Measurements from ENCODE around the gene CNOT6L.
"Not testable (repeated sequence)": the region's sequence is repeated elsewhere in the genome, so short reads cannot be mapped to it uniquely, and the experiment has no call there.

CNOT6L gene

DNA sequence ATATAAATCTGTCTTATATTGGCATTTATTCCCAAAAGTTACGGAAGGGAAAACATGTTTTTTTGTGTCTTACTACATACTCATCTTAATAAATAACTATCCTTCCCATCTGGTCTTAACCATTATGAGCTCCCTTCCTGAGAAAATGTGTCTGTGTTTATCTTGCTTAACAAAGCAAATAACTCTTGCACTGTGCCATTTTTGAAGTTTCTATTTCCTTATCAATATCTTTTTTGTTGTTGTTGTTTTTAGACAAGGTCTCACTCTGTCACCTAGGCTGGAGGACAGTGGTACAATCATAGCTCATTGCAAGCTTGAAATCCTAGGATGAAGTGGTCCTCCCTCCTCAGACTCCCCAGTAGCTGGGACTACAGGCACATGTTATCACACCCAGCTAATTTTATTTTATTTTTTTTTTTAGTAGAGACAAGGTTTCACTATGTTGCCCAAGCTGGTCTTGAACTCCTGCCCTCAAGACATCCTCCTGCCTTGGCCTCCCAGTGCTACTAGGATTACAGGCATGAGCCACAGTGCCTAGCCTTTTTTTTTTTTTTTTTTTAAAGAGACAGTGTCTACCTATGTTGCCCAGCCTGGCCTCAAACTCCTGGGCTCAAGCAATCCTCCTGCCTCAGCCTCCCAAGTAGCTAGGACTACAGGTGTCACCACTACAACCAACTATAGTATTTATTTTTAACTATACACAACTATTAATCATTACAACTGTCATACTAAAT lies 36.9 kb downstream of the CNOT6L start:
- Histone ChIP-seq H2BK120ac (ENCODE audit: insufficient read depth, low read length, poor library complexity) (no peak overlapping the region), H3K79me2 (ENCODE audit: control insufficient read depth, insufficient read depth, low read length, poor library complexity) (no peaks in the 10 kb centered on the region)
- WGBS (ENCODE audit: extremely low coverage, insufficient coverage, insufficient read length), result no CpG with 5 or more reads among the region's 1 CpG

DNA sequence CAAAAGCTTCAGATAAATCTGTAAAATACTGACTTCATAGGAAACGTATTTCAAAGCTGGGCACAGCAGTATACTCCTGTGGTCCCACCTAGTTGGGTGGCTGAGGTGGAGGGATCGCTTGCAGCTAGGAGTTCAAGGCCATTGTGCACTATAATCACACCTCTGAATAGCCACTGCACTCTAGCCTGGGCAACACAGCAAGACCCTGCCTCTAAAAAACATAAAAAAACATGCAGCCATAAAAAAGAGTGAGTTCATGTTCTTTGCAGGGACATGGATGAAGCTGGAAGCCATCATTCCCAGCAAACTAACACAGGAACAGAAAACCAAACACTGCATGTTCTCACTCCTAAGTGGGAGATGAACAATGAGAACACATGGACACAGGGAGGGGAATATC lies 38.4 kb downstream of the CNOT6L start:
- not testable (repeated sequence) for H3K79me1 ChIP-seq (ENCODE audit: low read length); H3K9ac ChIP-seq (ENCODE audit: low read length); H4K8ac ChIP-seq (ENCODE audit: low read depth, low read length); H2AFZ ChIP-seq (ENCODE audit: insufficient read depth, low read length, poor library complexity); H2AK5ac ChIP-seq (ENCODE audit: low read length); H4K12ac ChIP-seq (ENCODE audit: low read depth, low read length); H2BK120ac ChIP-seq (ENCODE audit: insufficient read depth, low read length, poor library complexity); H3K4me2 ChIP-seq (ENCODE audit: low read length); H2BK12ac ChIP-seq (ENCODE audit: low read length); H3K18ac ChIP-seq (ENCODE audit: low read length); H3K23ac ChIP-seq (ENCODE audit: low read length); H3K9me3 ChIP-seq (ENCODE audit: insufficient read depth, low read depth, low read length); H3K4me3 ChIP-seq (ENCODE audit: low read depth, low read length); H3K4me1 ChIP-seq (ENCODE audit: control insufficient read depth in 1 of 2, insufficient read depth in 2 of 2, low read length in 2 of 2); H3K79me2 ChIP-seq (ENCODE audit: control insufficient read depth, insufficient read depth, low read length, poor library complexity); H3K36me3 ChIP-seq (ENCODE audit: control insufficient read depth in 1 of 2, insufficient read depth in 2 of 2, low read length in 2 of 2); H4K91ac ChIP-seq (ENCODE audit: low read depth, low read length); H2BK5ac ChIP-seq (ENCODE audit: low read depth, low read length, poor library complexity); H3K27me3 ChIP-seq (ENCODE audit: insufficient read depth, low read length); H3K14ac ChIP-seq (ENCODE audit: low read length); H3K4ac ChIP-seq (ENCODE audit: low read depth, low read length); H3K27ac ChIP-seq (ENCODE audit: low read depth, low read length); DNase-seq
- no CpG with 5 or more reads among the region's 2 CpGs for WGBS (ENCODE audit: extremely low coverage, insufficient coverage, insufficient read length)

More for the DNA sequence above, 36.9 kb downstream of the CNOT6L start:
- Histone ChIP-seq H3K9me3 (ENCODE audit: insufficient read depth, low read depth, low read length) (no peaks in the 10 kb centered on the region), H4K8ac (ENCODE audit: low read depth, low read length) (no peak overlapping the region), H4K12ac (ENCODE audit: low read depth, low read length) (no peak overlapping the region), H3K36me3 (ENCODE audit: control insufficient read depth in 1 of 2, insufficient read depth in 2 of 2, low read length in 2 of 2) (no peaks in the 10 kb centered on the region), H2AFZ (ENCODE audit: insufficient read depth, low read length, poor library complexity) (no peak overlapping the region), H3K4me1 (ENCODE audit: control insufficient read depth in 1 of 2, insufficient read depth in 2 of 2, low read length in 2 of 2) (no peaks in the 10 kb centered on the region), H3K27ac (ENCODE audit: low read depth, low read length) (no peak overlapping the region), H3K27me3 (ENCODE audit: insufficient read depth, low read length) (no peaks in the 10 kb centered on the region), H3K79me1 (ENCODE audit: low read length) (no peaks in the 10 kb centered on the region), H3K14ac (ENCODE audit: low read length) (no peak overlapping the region), H3K9ac (ENCODE audit: low read length) (no peak overlapping the region), H3K4ac (ENCODE audit: low read depth, low read length) (no peak overlapping the region), H2AK5ac (ENCODE audit: low read length) (no peak overlapping the region), H3K4me3 (ENCODE audit: low read depth, low read length) (no peak overlapping the region), H3K23ac (ENCODE audit: low read length) (no peak overlapping the region), H3K18ac (ENCODE audit: low read length) (no peak overlapping the region), H2BK12ac (ENCODE audit: low read length) (no peak overlapping the region), H4K91ac (ENCODE audit: low read depth, low read length) (no peak overlapping the region), H2BK5ac (ENCODE audit: low read depth, low read length, poor library complexity) (no peak overlapping the region), H3K4me2 (ENCODE audit: low read length) (no peak overlapping the region)
- DNase-seq, result no peak

DNA sequence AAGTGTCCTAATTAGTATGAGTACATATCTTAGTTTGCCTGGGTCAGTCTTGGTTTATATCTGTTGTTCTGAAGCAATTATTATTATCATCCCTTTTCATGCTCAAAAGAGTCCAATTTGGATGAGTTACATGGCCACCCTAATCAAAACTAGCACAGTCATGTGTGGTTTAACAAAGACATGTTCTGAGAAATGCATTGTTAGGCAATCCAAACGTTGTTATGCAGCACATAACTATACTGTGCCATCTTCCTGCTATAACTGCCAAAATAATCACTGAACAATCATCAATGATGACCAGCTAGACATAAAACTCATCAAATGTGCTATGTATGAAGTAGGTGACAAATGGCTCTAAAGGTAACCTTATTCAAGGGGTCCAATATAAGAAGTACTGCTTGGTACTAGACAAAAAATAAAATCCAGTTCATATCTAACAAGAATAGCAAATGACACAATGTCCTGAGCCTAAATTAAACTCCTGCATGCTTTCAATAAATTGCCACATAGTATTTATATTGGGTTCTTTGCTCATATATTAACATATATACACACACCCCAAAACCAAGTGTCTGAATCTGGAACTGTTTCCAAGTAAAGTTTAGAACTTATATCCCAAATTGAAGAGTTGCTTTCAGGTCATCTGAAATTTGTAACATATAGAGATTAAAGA lies 41.9 kb downstream of the CNOT6L start:
- H2BK5ac ChIP-seq (ENCODE audit: low read depth, low read length, poor library complexity), result no peak overlapping the region
- H2BK120ac ChIP-seq (ENCODE audit: insufficient read depth, low read length, poor library complexity), result no peak overlapping the region
- no peak overlapping the region for H2AK5ac ChIP-seq (ENCODE audit: low read length)
- no peak overlapping the region for H3K4me3 ChIP-seq (ENCODE audit: low read depth, low read length)
- H3K23ac ChIP-seq (ENCODE audit: low read length), result no peak overlapping the region
- H3K36me3 ChIP-seq (ENCODE audit: control insufficient read depth in 1 of 2, insufficient read depth in 2 of 2, low read length in 2 of 2), result no peaks in the 10 kb centered on the region
- no peak overlapping the region for H3K4ac ChIP-seq (ENCODE audit: low read depth, low read length)
- no peak overlapping the region for H3K9ac ChIP-seq (ENCODE audit: low read length)
- H4K8ac ChIP-seq (ENCODE audit: low read depth, low read length), result no peak overlapping the region
- H3K79me1 ChIP-seq (ENCODE audit: low read length), result no peaks in the 10 kb centered on the region
- H2AFZ ChIP-seq (ENCODE audit: insufficient read depth, low read length, poor library complexity), result no peak overlapping the region
- WGBS (ENCODE audit: extremely low coverage, insufficient coverage, insufficient read length), result no CpG with 5 or more reads among the region's 1 CpG
- no peak overlapping the region for H2BK12ac ChIP-seq (ENCODE audit: low read length)
- H3K27ac ChIP-seq (ENCODE audit: low read depth, low read length), result no peak overlapping the region
- no peak overlapping the region for H3K14ac ChIP-seq (ENCODE audit: low read length)
- H3K18ac ChIP-seq (ENCODE audit: low read length), result no peak overlapping the region
- no peak overlapping the region for H4K12ac ChIP-seq (ENCODE audit: low read depth, low read length)
- DNase-seq, result peak in 1 of 2 donors; percentile 12
- H3K9me3 ChIP-seq (ENCODE audit: insufficient read depth, low read depth, low read length), result no peaks in the 10 kb centered on the region
- H3K4me2 ChIP-seq (ENCODE audit: low read length), result no peak overlapping the region
- H3K27me3 ChIP-seq (ENCODE audit: insufficient read depth, low read length), result no peaks in the 10 kb centered on the region
- peaks cover 0 to 3% of the 10 kb centered on the region in 2 experiments for H3K4me1 ChIP-seq (ENCODE audit: control insufficient read depth in 1 of 2, insufficient read depth in 2 of 2, low read length in 2 of 2)
- no peak overlapping the region for H4K91ac ChIP-seq (ENCODE audit: low read depth, low read length)
- no peaks in the 10 kb centered on the region for H3K79me2 ChIP-seq (ENCODE audit: control insufficient read depth, insufficient read depth, low read length, poor library complexity)

DNA sequence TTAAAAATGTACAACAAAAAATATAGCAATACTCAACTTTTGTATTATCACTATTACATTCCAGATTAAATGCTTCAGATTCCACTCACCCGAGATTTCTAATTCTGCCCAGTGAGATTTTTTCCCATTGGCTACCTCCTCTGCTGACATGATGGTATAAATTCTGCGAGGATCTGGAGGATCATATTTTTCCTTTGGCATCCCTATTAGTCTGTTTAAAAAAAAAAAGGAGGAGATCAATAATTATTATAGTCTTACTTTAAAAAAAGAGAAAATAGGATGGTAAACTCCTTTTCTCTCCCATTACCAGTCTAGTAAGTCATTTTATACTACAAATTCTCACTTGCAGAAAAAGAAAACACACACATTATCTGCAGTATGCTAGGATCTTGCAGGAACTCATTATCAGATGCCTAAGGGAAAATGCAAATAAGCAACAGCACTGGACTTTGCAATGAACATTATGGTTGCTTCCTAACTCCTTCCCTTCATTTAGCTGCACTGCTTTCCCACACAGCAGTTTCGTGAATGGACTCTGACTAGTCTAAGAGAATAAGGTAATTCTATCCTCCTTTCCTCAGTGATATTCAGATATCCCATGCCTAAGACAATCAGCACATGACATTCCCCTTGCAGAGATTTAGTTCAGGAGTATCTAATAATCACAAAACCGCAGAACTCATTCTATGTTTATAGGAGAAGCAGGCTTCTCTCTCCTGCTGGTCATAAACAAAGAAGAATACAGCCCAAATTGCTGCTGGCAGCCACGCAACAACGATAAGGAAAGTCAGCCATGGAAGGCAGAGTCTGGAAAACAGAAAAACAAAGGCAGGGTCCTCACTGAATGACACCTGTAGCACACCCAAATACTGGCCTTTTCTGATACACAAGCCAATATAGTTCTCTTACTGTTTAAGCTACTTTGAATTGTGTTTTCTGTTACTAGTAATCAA lies 42.7 kb downstream of the CNOT6L start:
- Histone ChIP-seq H4K8ac (ENCODE audit: low read depth, low read length) (no peak overlapping the region), H3K14ac (ENCODE audit: low read length) (no peak overlapping the region), H2AK5ac (ENCODE audit: low read length) (no peak overlapping the region), H3K27me3 (ENCODE audit: insufficient read depth, low read length) (no peaks in the 10 kb centered on the region), H3K23ac (ENCODE audit: low read length) (no peak overlapping the region), H3K4me1 (ENCODE audit: control insufficient read depth in 1 of 2, insufficient read depth in 2 of 2, low read length in 2 of 2) (peaks cover 0 to 3% of the 10 kb centered on the region in 2 experiments), H3K4me3 (ENCODE audit: low read depth, low read length) (no peak overlapping the region), H3K9me3 (ENCODE audit: insufficient read depth, low read depth, low read length) (no peaks in the 10 kb centered on the region), H2AFZ (ENCODE audit: insufficient read depth, low read length, poor library complexity) (no peak overlapping the region), H4K12ac (ENCODE audit: low read depth, low read length) (no peak overlapping the region), H2BK120ac (ENCODE audit: insufficient read depth, low read length, poor library complexity) (no peak overlapping the region), H3K27ac (ENCODE audit: low read depth, low read length) (no peak overlapping the region), H3K79me1 (ENCODE audit: low read length) (no peaks in the 10 kb centered on the region), H3K79me2 (ENCODE audit: control insufficient read depth, insufficient read depth, low read length, poor library complexity) (no peaks in the 10 kb centered on the region), H3K18ac (ENCODE audit: low read length) (no peak overlapping the region), H4K91ac (ENCODE audit: low read depth, low read length) (no peak overlapping the region), H3K9ac (ENCODE audit: low read length) (no peak overlapping the region), H2BK12ac (ENCODE audit: low read length) (no peak overlapping the region), H3K4ac (ENCODE audit: low read depth, low read length) (no peak overlapping the region), H2BK5ac (ENCODE audit: low read depth, low read length, poor library complexity) (no peak overlapping the region), H3K4me2 (ENCODE audit: low read length) (no peak overlapping the region), H3K36me3 (ENCODE audit: control insufficient read depth in 1 of 2, insufficient read depth in 2 of 2, low read length in 2 of 2) (no peaks in the 10 kb centered on the region)
- DNase-seq, result peak; percentile 7 to 52
- no CpG with 5 or more reads among the region's 6 CpGs for whole genome bisulfite sequencing (ENCODE audit: extremely low coverage, insufficient coverage, insufficient read length)
